ENCODE data around the gene SHANK3.

Gene SHANK3

DNA sequence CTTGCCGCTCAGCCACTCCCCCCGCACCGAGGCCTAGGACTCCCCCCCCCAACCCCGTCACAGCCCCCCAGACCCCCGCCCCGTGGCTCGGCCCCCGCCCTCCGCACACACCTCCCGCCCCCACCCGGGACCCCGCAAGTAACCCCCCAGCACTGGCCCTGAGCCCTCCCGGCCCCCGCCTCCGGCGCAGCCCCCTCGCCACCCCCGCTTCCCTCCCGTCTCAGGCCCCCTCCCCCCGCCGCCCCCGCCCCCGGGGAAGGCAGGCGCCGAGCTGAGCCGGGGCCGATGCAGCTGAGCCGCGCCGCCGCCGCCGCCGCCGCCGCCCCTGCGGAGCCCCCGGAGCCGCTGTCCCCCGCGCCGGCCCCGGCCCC, 1.5 kb downstream of the SHANK3 start:
- Histone ChIP-seq H3K4me3 (ENCODE audit: low read depth in 1 of 2, low read length in 2 of 2) (no peak overlapping the region), H3K4me1 (ENCODE audit: control insufficient read depth in 1 of 2, insufficient read depth in 2 of 2, low read length in 2 of 2) (peaks cover 0 to 16% of the 10 kb centered on the region in 2 donors), H3K36me3 (ENCODE audit: control insufficient read depth in 1 of 2, insufficient read depth in 2 of 2, low read length in 2 of 2) (no peaks in the 10 kb centered on the region), H3K27ac (ENCODE audit: low read length) (no peak overlapping the region), H3K9me3 (ENCODE audit: control insufficient read depth in 1 of 2, low read length in 2 of 2) (no peaks in the 10 kb centered on the region), H3K27me3 (ENCODE audit: low read depth, low read length) (peaks cover 24% of the 10 kb centered on the region)

- Histone ChIP-seq H3K9me3 (ENCODE audit: control insufficient read depth in 1 of 2, low read length in 2 of 2) (no peaks in the 10 kb centered on the region), H3K27me3 (ENCODE audit: low read depth, low read length) (peaks cover 24% of the 10 kb centered on the region), H3K4me3 (ENCODE audit: low read depth in 1 of 2, low read length in 2 of 2) (peak overlapping the region; percentile 19 to 56), H3K27ac (ENCODE audit: low read length) (no peak overlapping the region), H3K36me3 (ENCODE audit: control insufficient read depth in 1 of 2, insufficient read depth in 2 of 2, low read length in 2 of 2) (no peaks in the 10 kb centered on the region), H3K4me1 (ENCODE audit: control insufficient read depth in 1 of 2, insufficient read depth in 2 of 2, low read length in 2 of 2) (peaks cover 0 to 17% of the 10 kb centered on the region in 2 donors)
These were observed 2.3 kb downstream of the SHANK3 start for GRCh38 chr22:50674606-50675552.

DNA sequence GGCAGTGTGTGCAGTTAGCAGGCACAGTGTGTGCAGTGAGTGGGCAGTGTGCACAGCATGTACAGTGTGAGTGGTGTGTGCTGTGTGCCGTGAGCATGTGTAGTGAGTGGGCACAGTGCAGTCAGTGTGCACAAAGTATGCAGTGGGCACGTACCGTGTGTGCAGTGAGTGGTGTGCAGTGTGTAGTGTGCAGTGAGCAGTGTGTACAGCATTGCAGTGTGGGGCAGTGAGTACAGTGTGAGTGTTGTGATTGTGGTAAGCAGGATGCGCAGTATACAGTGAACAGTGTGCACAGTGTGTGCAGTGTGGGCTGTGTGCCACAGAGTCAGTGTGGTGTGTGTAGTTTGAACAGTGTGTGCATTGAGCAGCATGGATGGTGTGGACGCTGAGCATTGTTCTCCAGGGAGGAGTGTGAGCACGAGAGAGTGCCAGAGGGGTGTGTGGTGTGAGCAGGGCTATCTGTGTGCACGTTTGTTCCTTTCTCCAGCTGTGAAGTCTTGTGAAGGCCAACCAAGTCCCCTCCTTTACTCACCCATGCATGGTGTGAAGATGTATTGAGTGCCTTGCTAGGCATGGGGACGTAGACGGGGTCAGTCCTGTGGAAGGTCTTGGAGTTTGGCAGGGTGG, 3.0 kb downstream of the SHANK3 start:
- peaks cover 0 to 17% of the 10 kb centered on the region in 2 donors for H3K4me1 ChIP-seq (ENCODE audit: control insufficient read depth in 1 of 2, insufficient read depth in 2 of 2, low read length in 2 of 2)
- peak overlapping the region; percentile 19 to 56 for H3K4me3 ChIP-seq (ENCODE audit: low read depth in 1 of 2, low read length in 2 of 2)
- no peak overlapping the region for H3K27ac ChIP-seq (ENCODE audit: low read length)
- no peaks in the 10 kb centered on the region for H3K9me3 ChIP-seq (ENCODE audit: control insufficient read depth in 1 of 2, low read length in 2 of 2)
- H3K27me3 ChIP-seq (ENCODE audit: low read depth, low read length), result peaks cover 24% of the 10 kb centered on the region
- H3K36me3 ChIP-seq (ENCODE audit: control insufficient read depth in 1 of 2, insufficient read depth in 2 of 2, low read length in 2 of 2), result no peaks in the 10 kb centered on the region

GRCh38 chr22:50676180-50676636, 3.6 kb downstream of the SHANK3 start:
- Histone ChIP-seq H3K4me1 (ENCODE audit: control insufficient read depth in 1 of 2, insufficient read depth in 2 of 2, low read length in 2 of 2) (peaks cover 0 to 17% of the 10 kb centered on the region in 2 donors), H3K4me3 (ENCODE audit: low read depth in 1 of 2, low read length in 2 of 2) (peak overlapping the region; percentile 19 to 56), H3K27ac (ENCODE audit: low read length) (no peak overlapping the region), H3K27me3 (ENCODE audit: low read depth, low read length) (peaks cover 24% of the 10 kb centered on the region), H3K36me3 (ENCODE audit: control insufficient read depth in 1 of 2, insufficient read depth in 2 of 2, low read length in 2 of 2) (no peaks in the 10 kb centered on the region), H3K9me3 (ENCODE audit: control insufficient read depth in 1 of 2, low read length in 2 of 2) (no peaks in the 10 kb centered on the region)

- Histone ChIP-seq H3K4me3 (ENCODE audit: low read depth in 1 of 2, low read length in 2 of 2) (no peak overlapping the region), H3K27me3 (ENCODE audit: low read depth, low read length) (peaks cover 22% of the 10 kb centered on the region), H3K27ac (ENCODE audit: low read length) (no peak overlapping the region), H3K9me3 (ENCODE audit: control insufficient read depth in 1 of 2, low read length in 2 of 2) (no peaks in the 10 kb centered on the region), H3K36me3 (ENCODE audit: control insufficient read depth in 1 of 2, insufficient read depth in 2 of 2, low read length in 2 of 2) (no peaks in the 10 kb centered on the region), H3K4me1 (ENCODE audit: control insufficient read depth in 1 of 2, insufficient read depth in 2 of 2, low read length in 2 of 2) (peaks cover 0 to 17% of the 10 kb centered on the region in 2 donors)
These were observed 4.3 kb downstream of the SHANK3 start for GRCh38 chr22:50676661-50677492.

GRCh38 chr22:50677493-50678217, 5.0 kb downstream of the SHANK3 start:
- Histone ChIP-seq H3K27ac (ENCODE audit: low read length) (no peak overlapping the region), H3K9me3 (ENCODE audit: control insufficient read depth in 1 of 2, low read length in 2 of 2) (no peaks in the 10 kb centered on the region), H3K27me3 (ENCODE audit: low read depth, low read length) (peaks cover 21% of the 10 kb centered on the region), H3K4me1 (ENCODE audit: control insufficient read depth in 1 of 2, insufficient read depth in 2 of 2, low read length in 2 of 2) (peaks cover 0 to 17% of the 10 kb centered on the region in 2 donors), H3K4me3 (ENCODE audit: low read depth in 1 of 2, low read length in 2 of 2) (no peak overlapping the region), H3K36me3 (ENCODE audit: control insufficient read depth in 1 of 2, insufficient read depth in 2 of 2, low read length in 2 of 2) (no peaks in the 10 kb centered on the region)

GRCh38 chr22:50678218-50678650, 5.6 kb downstream of the SHANK3 start:
- peaks cover 0 to 15% of the 10 kb centered on the region in 2 donors for H3K4me1 ChIP-seq (ENCODE audit: control insufficient read depth in 1 of 2, insufficient read depth in 2 of 2, low read length in 2 of 2)
- H3K36me3 ChIP-seq (ENCODE audit: control insufficient read depth in 1 of 2, insufficient read depth in 2 of 2, low read length in 2 of 2), result no peaks in the 10 kb centered on the region
- H3K9me3 ChIP-seq (ENCODE audit: control insufficient read depth in 1 of 2, low read length in 2 of 2), result no peaks in the 10 kb centered on the region
- no peak overlapping the region for H3K27ac ChIP-seq (ENCODE audit: low read length)
- peaks cover 19% of the 10 kb centered on the region for H3K27me3 ChIP-seq (ENCODE audit: low read depth, low read length)
- no peak overlapping the region for H3K4me3 ChIP-seq (ENCODE audit: low read depth in 1 of 2, low read length in 2 of 2)

DNA sequence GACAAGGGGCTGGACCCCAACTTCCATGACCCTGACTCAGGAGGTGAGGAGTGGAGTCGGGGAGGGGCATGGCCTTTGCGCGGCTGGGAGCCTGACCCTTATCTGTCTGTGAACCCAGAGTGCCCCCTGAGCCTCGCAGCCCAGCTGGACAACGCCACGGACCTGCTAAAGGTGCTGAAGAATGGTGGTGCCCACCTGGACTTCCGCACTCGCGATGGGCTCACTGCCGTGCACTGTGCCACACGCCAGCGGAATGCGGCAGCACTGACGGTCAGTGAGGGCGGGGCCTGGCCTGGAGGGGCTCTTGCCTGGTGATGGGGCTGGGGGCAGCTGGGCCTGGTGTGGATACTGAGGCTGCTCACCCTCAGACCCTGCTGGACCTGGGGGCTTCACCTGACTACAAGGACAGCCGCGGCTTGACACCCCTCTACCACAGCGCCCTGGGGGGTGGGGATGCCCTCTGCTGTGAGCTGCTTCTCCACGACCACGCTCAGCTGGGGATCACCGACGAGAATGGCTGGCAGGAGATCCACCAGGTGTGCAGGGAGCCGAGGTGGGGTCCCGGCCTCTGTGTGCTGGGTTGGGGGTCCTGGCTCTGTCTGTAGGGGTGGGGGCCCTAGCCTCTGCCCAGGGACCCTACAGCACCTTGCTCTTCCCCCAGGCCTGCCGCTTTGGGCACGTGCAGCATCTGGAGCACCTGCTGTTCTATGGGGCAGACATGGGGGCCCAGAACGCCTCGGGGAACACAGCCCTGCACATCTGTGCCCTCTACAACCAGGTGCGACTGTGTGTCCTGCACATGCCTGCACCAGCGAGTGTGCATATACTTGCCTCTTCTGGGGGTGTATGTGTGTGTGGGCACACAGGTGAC, 6.3 kb downstream of the SHANK3 start:
- H3K4me3 ChIP-seq (ENCODE audit: low read depth in 1 of 2, low read length in 2 of 2), result no peak overlapping the region
- peaks cover 0 to 8% of the 10 kb centered on the region in 2 donors for H3K4me1 ChIP-seq (ENCODE audit: control insufficient read depth in 1 of 2, insufficient read depth in 2 of 2, low read length in 2 of 2)
- H3K27me3 ChIP-seq (ENCODE audit: low read depth, low read length), result peaks cover 14% of the 10 kb centered on the region
- H3K9me3 ChIP-seq (ENCODE audit: control insufficient read depth in 1 of 2, low read length in 2 of 2), result no peaks in the 10 kb centered on the region
- H3K27ac ChIP-seq (ENCODE audit: low read length), result no peak overlapping the region
- no peaks in the 10 kb centered on the region for H3K36me3 ChIP-seq (ENCODE audit: control insufficient read depth in 1 of 2, insufficient read depth in 2 of 2, low read length in 2 of 2)

DNA sequence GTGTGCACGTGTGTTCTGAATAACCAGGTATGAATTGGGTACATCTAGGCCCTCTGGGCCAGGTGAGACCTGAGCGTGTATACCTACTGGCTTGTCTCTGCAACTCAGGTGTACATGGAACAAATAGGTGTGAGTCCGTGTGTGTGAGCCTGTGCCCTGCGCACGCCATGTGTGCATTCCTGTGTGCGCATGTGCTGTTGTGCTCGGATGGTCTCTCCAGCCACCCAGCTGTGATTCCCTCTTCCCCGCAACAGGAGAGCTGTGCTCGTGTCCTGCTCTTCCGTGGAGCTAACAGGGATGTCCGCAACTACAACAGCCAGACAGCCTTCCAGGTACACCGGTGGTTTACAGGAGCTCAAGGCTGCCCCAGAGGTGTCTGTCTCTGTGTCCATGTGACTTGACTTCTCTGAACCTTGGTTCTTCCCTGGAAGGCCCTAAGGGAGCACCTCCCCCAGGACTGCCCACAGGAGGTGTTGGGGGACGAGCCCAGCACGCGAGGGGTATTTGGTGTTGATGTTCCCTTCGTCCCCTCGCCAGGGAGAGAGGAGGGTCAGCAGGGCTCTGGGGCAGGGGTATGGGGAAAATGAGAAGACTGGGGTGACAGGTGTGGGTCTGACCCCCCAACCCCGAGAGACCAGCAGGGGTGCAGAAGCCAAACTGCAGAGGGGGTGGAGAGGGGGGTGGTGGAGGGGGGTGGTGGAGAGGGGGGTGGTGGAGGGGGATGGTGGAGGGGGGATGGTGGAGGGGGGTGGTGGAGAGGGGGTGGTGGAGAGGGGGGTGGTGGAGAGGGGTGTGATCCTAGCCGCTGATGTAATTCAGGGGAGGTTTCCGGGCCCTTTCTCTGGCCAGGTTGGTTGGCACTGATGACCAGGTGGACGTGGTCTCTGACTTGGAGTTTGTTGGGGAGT, 10.7 kb downstream of the SHANK3 start:
- H3K27ac ChIP-seq (ENCODE audit: low read length), result no peak overlapping the region
- H3K27me3 ChIP-seq (ENCODE audit: low read depth, low read length), result no peaks in the 10 kb centered on the region
- no peaks in the 10 kb centered on the region for H3K9me3 ChIP-seq (ENCODE audit: control insufficient read depth in 1 of 2, low read length in 2 of 2)
- no peaks in the 10 kb centered on the region for H3K36me3 ChIP-seq (ENCODE audit: control insufficient read depth in 1 of 2, insufficient read depth in 2 of 2, low read length in 2 of 2)
- peaks cover 0 to 3% of the 10 kb centered on the region in 2 donors for H3K4me1 ChIP-seq (ENCODE audit: control insufficient read depth in 1 of 2, insufficient read depth in 2 of 2, low read length in 2 of 2)
- H3K4me3 ChIP-seq (ENCODE audit: low read depth in 1 of 2, low read length in 2 of 2), result no peak overlapping the region
